ENCODE results near the gene HRK. TPM values are rescaled to one million over a fixed set of nuclear protein-coding genes. Genes with fewer than 3 reads are reported as not detected.

The HRK gene
- total RNA-seq, 2 experiments from 2014 or later, result not detected

DNA sequence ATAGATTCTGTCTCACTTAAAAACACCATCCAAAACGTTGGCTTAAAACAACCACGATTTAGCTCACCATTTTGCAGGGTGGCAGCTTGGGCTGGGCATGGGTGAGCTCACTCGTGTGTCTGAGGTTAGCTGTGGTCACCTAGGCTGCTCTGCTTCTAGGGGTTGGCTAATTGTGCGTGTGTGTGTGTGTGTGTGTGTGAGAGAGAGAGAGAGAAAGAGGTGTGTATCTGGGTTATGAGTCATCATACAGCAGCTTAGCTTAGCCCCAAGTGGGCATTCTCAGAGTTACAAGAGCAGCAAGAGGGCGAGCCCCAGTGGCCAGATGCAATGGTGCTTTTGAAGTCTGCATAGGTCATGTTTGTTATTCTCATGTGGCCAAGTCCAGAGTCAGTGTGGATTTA lies 35.5 kb upstream of the HRK start:
- Mint-ChIP-seq H3K27ac (peak overlapping the region; percentile 52), H3K36me3 (ENCODE audit: low read depth) (peaks cover 30% of the 10 kb centered on the region), H3K4me1 (peaks cover 57% of the 10 kb centered on the region), H3K27me3 (no peaks in the 10 kb centered on the region), H3K9me3 (no peaks in the 10 kb centered on the region), H3K4me3 (no peak overlapping the region)
- DNase-seq, result peak; percentile 67
- CTCF ChIA-PET, result interaction anchor here (0.7 to 1.1 kb wide), 6 partner anchors 19 to 213 kb away, joined by 3 to 6 read pairs (median 3); partner anchors contain the start of gene HRK
- POLR2A ChIA-PET, result interaction anchor here (0.7 to 1.5 kb wide), 7 partner anchors 8 to 149 kb away, joined by 3 read pairs; no protein-coding TSS in a partner anchor

GRCh38 chr12:116916122-116916521 lies 34.9 kb upstream of the HRK start:
- H3K9me3 Mint-ChIP-seq, result no peaks in the 10 kb centered on the region
- H3K4me1 Mint-ChIP-seq, result peaks cover 57% of the 10 kb centered on the region
- no peak overlapping the region for H3K4me3 Mint-ChIP-seq
- POLR2A ChIA-PET, result interaction anchor here (0.7 to 1.5 kb wide), 5 partner anchors 9 to 149 kb away, joined by 3 read pairs; no protein-coding TSS in a partner anchor
- H3K27ac Mint-ChIP-seq, result no peak overlapping the region
- DNase-seq, result no peak
- CTCF ChIA-PET, result interaction anchor here (0.6 to 1.1 kb wide), 7 partner anchors 19 to 223 kb away, joined by 3 to 6 read pairs (median 3); partner anchors contain the start of gene HRK
- H3K27me3 Mint-ChIP-seq, result no peaks in the 10 kb centered on the region
- H3K36me3 Mint-ChIP-seq (ENCODE audit: low read depth), result peaks cover 30% of the 10 kb centered on the region

- POLR2A ChIA-PET, result no interaction called here
- H3K27me3 Mint-ChIP-seq, result peaks cover 2% of the 10 kb centered on the region
- H3K27ac Mint-ChIP-seq, result no peak overlapping the region
- peaks cover 53% of the 10 kb centered on the region for H3K4me1 Mint-ChIP-seq
- no peak overlapping the region for H3K4me3 Mint-ChIP-seq
- DNase-seq, result no peak
- CTCF ChIA-PET, result no interaction called here
- H3K9me3 Mint-ChIP-seq, result no peaks in the 10 kb centered on the region
- peaks cover 33% of the 10 kb centered on the region for H3K36me3 Mint-ChIP-seq (ENCODE audit: low read depth)
Measured at GRCh38 chr12:116915326-116915725, 34.1 kb upstream of the HRK start.

DNA sequence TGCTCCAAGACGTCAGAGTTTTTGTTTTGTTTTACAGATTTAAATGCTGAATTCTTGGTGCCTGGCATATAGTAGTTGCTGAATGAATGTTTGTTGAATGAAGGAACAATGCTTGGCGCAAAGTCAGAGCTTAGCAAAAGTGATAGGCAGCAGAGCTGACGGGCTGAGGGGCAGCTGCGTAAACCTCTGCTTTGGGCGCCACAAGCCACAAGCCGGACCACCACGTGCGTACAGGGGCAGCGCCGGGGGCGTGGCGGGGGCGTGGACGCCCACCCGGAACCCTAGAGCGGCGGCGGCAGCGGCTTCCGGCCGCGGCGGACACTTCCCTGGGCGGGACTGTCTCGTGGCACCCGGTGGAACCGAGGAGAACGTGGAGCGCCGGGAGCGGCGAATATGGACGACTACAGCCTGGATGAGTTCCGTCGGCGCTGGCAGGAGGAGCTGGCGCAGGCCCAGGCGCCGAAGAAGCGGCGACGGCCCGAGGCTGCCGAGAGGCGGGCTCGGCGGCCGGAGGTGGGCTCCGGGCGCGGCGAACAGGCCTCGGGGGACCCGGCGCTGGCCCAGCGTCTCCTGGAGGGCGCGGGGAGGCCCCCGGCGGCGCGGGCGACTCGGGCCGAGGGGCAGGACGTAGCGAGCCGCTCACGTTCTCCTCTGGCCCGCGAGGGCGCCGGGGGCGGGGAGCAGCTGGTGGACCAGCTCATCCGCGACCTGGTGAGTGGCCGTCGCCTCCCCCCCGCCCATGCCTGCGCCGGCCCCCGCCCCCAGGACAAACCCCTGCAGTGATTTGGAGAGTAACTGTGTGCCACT lies 29.6 kb upstream of the HRK start, which contains the start of gene FBXW8:
Gene FBXW8, plus strand, starts transcription at position 306 of the 807 bp plus-strand sequence. Its CDS starts 88 bp downstream, at position 394.
- Mint-ChIP-seq H3K4me1 (peaks cover 27% of the 10 kb centered on the region), H3K27me3 (peaks cover 21% of the 10 kb centered on the region), H3K9me3 (no peaks in the 10 kb centered on the region), H3K27ac (peak within 1 kb of the TSS; percentile 67), H3K36me3 (ENCODE audit: low read depth) (peaks cover 15% of the 10 kb centered on the region), H3K4me3 (peak within 1 kb of the TSS; percentile 89)
- ChIA-PET POLR2A (interaction anchor here (1.0 to 2.1 kb wide), 3 partner anchors 11 to 14 kb away, joined by 3 to 9 read pairs (median 5); no protein-coding TSS in a partner anchor), CTCF (no interaction called here)
- DNase-seq, result peak; percentile 65

DNA sequence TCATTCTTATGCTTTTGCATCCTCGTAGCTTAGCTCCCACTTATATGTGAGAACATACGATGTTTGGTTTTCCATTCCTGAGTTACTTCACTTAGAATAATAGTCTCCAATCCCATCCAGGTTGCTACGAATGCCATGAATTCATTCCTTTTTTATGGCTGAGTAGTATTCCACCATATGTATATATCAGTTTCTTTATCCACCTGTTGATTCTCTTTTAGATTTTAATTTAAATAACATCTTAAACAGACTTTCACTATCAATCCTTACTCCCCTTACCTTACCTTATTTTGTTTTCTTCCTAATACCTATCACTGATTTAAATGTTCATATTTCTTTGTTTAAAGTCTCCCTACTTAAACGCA lies 29.0 kb upstream of the HRK start:
- DNase-seq, result no peak
- Mint-ChIP-seq H3K36me3 (ENCODE audit: low read depth) (peaks cover 13% of the 10 kb centered on the region), H3K4me1 (peaks cover 22% of the 10 kb centered on the region), H3K27me3 (peaks cover 23% of the 10 kb centered on the region), H3K9me3 (no peaks in the 10 kb centered on the region), H3K4me3 (peak overlapping the region; percentile 89), H3K27ac (no peak overlapping the region)
- ChIA-PET CTCF (no interaction called here), POLR2A (interaction anchor here (1.0 kb wide), 1 partner anchor 13 kb away, joined by 3 read pairs; no protein-coding TSS in a partner anchor)

- Mint-ChIP-seq H3K4me1 (peaks cover 5% of the 10 kb centered on the region), H3K27me3 (peaks cover 47% of the 10 kb centered on the region), H3K27ac (no peak overlapping the region), H3K36me3 (ENCODE audit: low read depth) (peaks cover 3% of the 10 kb centered on the region), H3K9me3 (no peaks in the 10 kb centered on the region), H3K4me3 (no peak overlapping the region)
- CTCF ChIA-PET, result no interaction called here
- no peak for DNase-seq
- POLR2A ChIA-PET, result no interaction called here
Measured at GRCh38 chr12:116906285-116906684, 25.0 kb upstream of the HRK start.

DNA sequence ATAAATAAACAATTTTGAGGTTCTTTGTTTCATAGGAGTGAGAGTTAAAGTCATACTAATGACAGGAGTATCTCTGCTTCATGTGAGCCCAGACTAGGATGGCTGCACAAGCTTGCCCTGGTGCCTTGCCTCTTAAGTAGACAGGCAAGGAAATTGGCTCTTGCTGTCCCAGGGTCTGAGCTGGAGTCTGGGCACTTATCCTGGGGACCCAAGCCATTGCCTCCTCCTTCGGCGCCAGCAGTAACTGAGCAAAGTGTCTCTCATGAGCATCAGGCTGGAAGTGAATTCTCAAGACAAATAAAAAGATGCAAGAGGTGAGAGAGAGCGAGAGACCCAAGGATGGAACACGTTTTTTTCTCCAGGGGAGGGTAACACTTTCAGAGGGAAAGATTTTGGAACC lies 22.6 kb upstream of the HRK start:
- H3K27ac Mint-ChIP-seq, result no peak overlapping the region
- H3K4me3 Mint-ChIP-seq, result no peak overlapping the region
- H3K27me3 Mint-ChIP-seq, result peaks cover 55% of the 10 kb centered on the region
- no peaks in the 10 kb centered on the region for H3K9me3 Mint-ChIP-seq
- no peaks in the 10 kb centered on the region for H3K4me1 Mint-ChIP-seq
- DNase-seq, result no peak
- CTCF ChIA-PET, result no interaction called here
- H3K36me3 Mint-ChIP-seq (ENCODE audit: low read depth), result no peaks in the 10 kb centered on the region
- POLR2A ChIA-PET, result no interaction called here

DNA sequence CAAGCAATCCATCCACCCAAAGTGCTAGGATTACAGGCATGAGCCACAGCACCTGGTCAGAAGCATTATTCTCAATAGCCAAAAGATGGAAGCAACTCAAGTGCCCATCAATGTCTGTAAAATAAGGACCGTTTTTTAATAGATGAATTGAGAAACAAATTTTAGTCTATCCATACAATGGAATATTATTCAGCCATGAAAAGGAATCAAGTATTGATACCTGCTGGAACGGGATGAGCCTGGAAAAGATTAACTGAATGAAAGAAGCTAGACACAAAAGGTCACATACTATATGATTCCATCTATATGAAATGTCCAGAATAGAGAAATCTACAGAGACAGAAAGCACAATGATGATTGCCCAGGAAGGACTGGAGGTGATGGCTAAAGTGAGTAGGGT lies 20.4 kb upstream of the HRK start:
- Mint-ChIP-seq H3K4me3 (no peak overlapping the region), H3K36me3 (ENCODE audit: low read depth) (no peaks in the 10 kb centered on the region), H3K9me3 (no peaks in the 10 kb centered on the region), H3K27me3 (peaks cover 51% of the 10 kb centered on the region), H3K4me1 (no peaks in the 10 kb centered on the region), H3K27ac (no peak overlapping the region)
- ChIA-PET POLR2A (no interaction called here), CTCF (interaction anchor here (1.4 kb wide), 1 partner anchor 38 kb away, joined by 4 read pairs; no protein-coding TSS in a partner anchor)
- DNase-seq, result no peak

DNA sequence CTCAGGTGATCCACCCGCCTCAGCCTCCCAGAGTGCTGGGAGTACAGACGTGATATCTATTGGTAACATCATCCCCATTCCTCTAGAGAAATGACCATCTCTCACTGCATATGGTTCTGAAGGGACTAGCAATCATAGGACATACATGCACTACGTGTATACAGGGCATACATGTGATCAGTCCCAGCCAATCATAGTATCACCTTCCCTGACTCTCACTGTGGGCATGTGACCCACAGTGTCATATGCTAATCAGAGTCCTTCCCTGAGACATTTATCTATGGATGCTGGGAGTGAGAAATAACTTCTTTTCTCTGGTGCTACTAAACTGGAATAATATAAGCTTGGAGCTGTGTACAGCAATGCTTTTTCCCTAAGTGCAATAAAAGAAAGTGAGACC lies 17.4 kb upstream of the HRK start:
- no peaks in the 10 kb centered on the region for H3K4me1 Mint-ChIP-seq
- H3K36me3 Mint-ChIP-seq (ENCODE audit: low read depth), result no peaks in the 10 kb centered on the region
- CTCF ChIA-PET, result no interaction called here
- no peaks in the 10 kb centered on the region for H3K9me3 Mint-ChIP-seq
- DNase-seq, result no peak
- H3K27ac Mint-ChIP-seq, result no peak overlapping the region
- H3K4me3 Mint-ChIP-seq, result no peak overlapping the region
- POLR2A ChIA-PET, result no interaction called here
- peaks cover 42% of the 10 kb centered on the region for H3K27me3 Mint-ChIP-seq

DNA sequence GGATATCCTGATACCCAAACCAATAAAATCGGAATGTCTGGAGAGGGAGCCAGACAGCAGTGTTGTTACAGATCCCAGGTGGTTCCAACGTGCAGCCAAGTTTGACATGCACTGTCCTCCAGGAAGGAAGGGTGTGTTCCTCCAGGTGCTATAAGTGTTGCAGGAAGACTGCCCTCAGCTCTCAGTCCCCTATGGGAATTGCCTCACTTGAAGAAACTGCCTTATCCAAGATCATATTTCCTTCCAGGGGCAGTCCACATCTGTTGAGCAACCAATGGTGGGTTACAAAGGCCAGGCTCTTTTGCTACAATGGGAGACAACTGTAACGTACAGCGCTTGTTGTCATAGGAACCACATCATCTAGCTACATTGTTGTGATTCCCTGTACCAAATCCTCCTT lies 16.2 kb upstream of the HRK start:
- peaks cover 42% of the 10 kb centered on the region for H3K27me3 Mint-ChIP-seq
- H3K27ac Mint-ChIP-seq, result no peak overlapping the region
- CTCF ChIA-PET, result interaction anchor here (1.3 kb wide), 1 partner anchor 19 kb away, joined by 3 read pairs; no protein-coding TSS in a partner anchor
- no peaks in the 10 kb centered on the region for H3K4me1 Mint-ChIP-seq
- no peak overlapping the region for H3K4me3 Mint-ChIP-seq
- H3K36me3 Mint-ChIP-seq (ENCODE audit: low read depth), result no peaks in the 10 kb centered on the region
- DNase-seq, result no peak
- POLR2A ChIA-PET, result no interaction called here
- H3K9me3 Mint-ChIP-seq, result no peaks in the 10 kb centered on the region

DNA sequence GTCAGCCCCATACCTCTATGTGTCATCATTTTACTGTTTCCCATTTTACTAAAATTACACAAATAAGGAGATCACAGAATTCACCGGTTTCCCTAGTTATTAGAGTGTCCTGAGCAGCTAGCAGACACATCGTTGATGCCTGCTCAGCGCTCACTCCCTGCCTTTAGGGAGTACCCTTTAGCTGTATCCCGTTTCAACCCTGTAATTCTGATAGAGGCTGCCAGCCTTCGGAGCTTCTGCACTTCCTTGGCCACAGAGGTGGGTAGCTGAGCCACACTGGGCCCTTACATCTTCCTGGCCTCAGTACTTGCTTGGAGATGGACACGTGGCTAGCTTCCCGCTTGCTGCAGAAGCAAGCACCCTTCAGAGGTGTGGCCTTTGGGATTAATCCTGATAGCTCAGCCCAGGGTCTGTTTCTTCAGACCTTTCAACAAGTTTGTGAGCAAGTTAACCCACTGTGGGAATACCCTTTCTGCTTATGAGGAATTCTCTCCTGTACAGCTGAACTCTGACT lies 15.2 kb upstream of the HRK start:
- peaks cover 36% of the 10 kb centered on the region for H3K27me3 Mint-ChIP-seq
- DNase-seq, result no peak
- CTCF ChIA-PET, result no interaction called here

GRCh38 chr12:116894913-116895312 lies 13.7 kb upstream of the HRK start:
- Mint-ChIP-seq H3K4me1 (no peaks in the 10 kb centered on the region), H3K36me3 (ENCODE audit: low read depth) (no peaks in the 10 kb centered on the region), H3K27me3 (peaks cover 37% of the 10 kb centered on the region), H3K9me3 (peaks cover 5% of the 10 kb centered on the region), H3K27ac (no peak overlapping the region), H3K4me3 (no peak overlapping the region)
- ChIA-PET CTCF (no interaction called here), POLR2A (no interaction called here)
- DNase-seq, result no peak

More for the DNA sequence above, 15.2 kb upstream of the HRK start:
- no peaks in the 10 kb centered on the region for H3K36me3 Mint-ChIP-seq (ENCODE audit: low read depth)
- H3K4me3 Mint-ChIP-seq, result no peak overlapping the region
- H3K4me1 Mint-ChIP-seq, result no peaks in the 10 kb centered on the region
- POLR2A ChIA-PET, result no interaction called here
- H3K27ac Mint-ChIP-seq, result no peak overlapping the region
- H3K9me3 Mint-ChIP-seq, result no peaks in the 10 kb centered on the region

DNA sequence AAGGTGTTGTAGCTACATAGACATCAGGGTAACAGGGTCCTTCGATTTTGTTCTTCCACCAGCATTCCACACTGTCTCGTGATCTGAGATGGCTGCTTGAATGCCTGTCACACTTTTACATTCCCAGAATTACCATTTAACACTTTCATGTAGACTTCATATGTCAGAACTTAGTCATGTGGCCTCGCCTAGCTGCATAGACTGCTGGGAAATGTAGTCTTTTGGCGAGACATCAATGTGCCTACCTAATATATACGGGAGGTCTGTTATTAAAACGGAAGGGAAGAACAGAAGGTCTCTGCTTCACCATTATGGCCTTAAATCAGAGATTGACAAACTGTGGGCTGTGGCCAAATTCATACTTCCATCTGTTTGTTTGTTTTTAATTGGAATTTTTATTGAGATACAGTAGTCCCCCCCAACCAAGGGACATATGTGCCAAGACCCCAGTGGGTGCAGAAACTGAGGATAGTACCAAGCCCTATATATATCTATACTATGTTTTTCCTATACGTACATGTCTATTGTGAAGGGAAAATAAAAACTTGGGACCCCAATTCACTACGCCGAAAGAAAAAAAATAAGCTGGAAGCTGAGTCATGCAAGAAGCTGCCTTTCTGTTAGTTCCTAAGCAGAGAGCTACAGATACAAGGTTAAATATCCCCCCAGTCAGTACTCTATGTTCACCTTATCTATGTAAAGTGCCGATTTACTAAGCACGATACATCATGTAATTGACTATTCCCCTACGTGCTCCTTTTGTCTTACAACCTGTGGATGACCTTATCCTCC lies 11.3 kb upstream of the HRK start:
- Mint-ChIP-seq H3K27me3 (peaks cover 35% of the 10 kb centered on the region), H3K4me3 (no peak overlapping the region), H3K9me3 (peaks cover 5% of the 10 kb centered on the region), H3K4me1 (no peaks in the 10 kb centered on the region), H3K36me3 (ENCODE audit: low read depth) (no peaks in the 10 kb centered on the region), H3K27ac (no peak overlapping the region)
- DNase-seq, result no peak
- ChIA-PET POLR2A (no interaction called here), CTCF (no interaction called here)
